ENCODE results near the gene FOXG1.

FOXG1 gene

GRCh38 chr14:28777471-28778137, 11.0 kb downstream of the FOXG1 start:
- no peak for DNase-seq

GRCh38 chr14:28778138-28779117, 11.8 kb downstream of the FOXG1 start:
- no peak for DNase-seq

GRCh38 chr14:28779456-28779855, 12.9 kb downstream of the FOXG1 start:
- DNase-seq: no peak

GRCh38 chr14:28780843-28781820, 14.5 kb downstream of the FOXG1 start:
- no peak for DNase-seq

GRCh38 chr14:28782301-28782700, 15.7 kb downstream of the FOXG1 start:
- no peak for DNase-seq

GRCh38 chr14:28783664-28784063, 17.1 kb downstream of the FOXG1 start:
- no peak for DNase-seq

GRCh38 chr14:28784096-28785048, 17.8 kb downstream of the FOXG1 start:
- no peak for DNase-seq

GRCh38 chr14:28785096-28785952, 18.7 kb downstream of the FOXG1 start:
- no peak for DNase-seq

GRCh38 chr14:28807518-28807917, 40.9 kb downstream of the FOXG1 start:
- no peak for DNase-seq

GRCh38 chr14:28813810-28814209, 47.2 kb downstream of the FOXG1 start:
- DNase-seq: no peak

All from kidney glomerular epithelial cell (primary cell).